Forelimb muscle (tissue), 1 donor: ENCODE results near the gene ACAN. TPM values are rescaled to one million over a fixed set of nuclear protein-coding genes. Genes with fewer than 3 reads are reported as not detected.
A peak's percentile ranks its signal among the peaks of the same experiment; 100 is the strongest.

Experiments
- DNase-seq: peaks from one replicate; pipeline ENCODE4 v3.0.0-alpha.2; 2013; ENCODE audit warnings: low read depth
- polyA plus RNA-seq: library from polyadenylated mRNA; unstranded; fragments of 120-200 nt; gene quantifications from one replicate; pipeline ENCODE4 v1.2.1, GENCODE V29; 2013; ENCODE audit not compliant: insufficient read length

The ACAN gene
- polyA plus RNA-seq, 1 donor: 4.1 TPM

GRCh38 chr15:88802250-88802990 is 816 bp upstream of the ACAN start:
- DNase-seq: no peak

- DNase-seq: no peak
These were observed 320 bp upstream of the ACAN start for GRCh38 chr15:88802991-88803240.

GRCh38 chr15:88803920-88804247 is 648 bp downstream of the ACAN start:
- no peak for DNase-seq

- DNase-seq: no peak
These were observed 1.0 kb downstream of the ACAN start for GRCh38 chr15:88804257-88804656.

- no peak for DNase-seq
These were observed 2.0 kb downstream of the ACAN start for GRCh38 chr15:88805031-88805780.

- DNase-seq: no peak
These were observed 7.2 kb downstream of the ACAN start for GRCh38 chr15:88810446-88810845.

- DNase-seq: no peak
These were observed 8.9 kb downstream of the ACAN start for GRCh38 chr15:88812133-88812532.

- no peak for DNase-seq
These were observed 10.7 kb downstream of the ACAN start for GRCh38 chr15:88813960-88814359.

GRCh38 chr15:88814393-88814792 is 11.2 kb downstream of the ACAN start:
- no peak for DNase-seq

GRCh38 chr15:88818920-88819319 is 15.7 kb downstream of the ACAN start:
- DNase-seq: no peak

- DNase-seq: no peak
These were observed 18.8 kb downstream of the ACAN start for GRCh38 chr15:88821993-88822392.

- no peak for DNase-seq
These were observed 25.6 kb downstream of the ACAN start for GRCh38 chr15:88828791-88829190.

GRCh38 chr15:88830016-88830415 is 26.8 kb downstream of the ACAN start:
- DNase-seq: no peak

GRCh38 chr15:88832820-88833730 is 29.8 kb downstream of the ACAN start:
- DNase-seq: no peak

GRCh38 chr15:88833731-88834100 is 30.5 kb downstream of the ACAN start:
- DNase-seq: no peak

GRCh38 chr15:88834211-88834812 is 31.1 kb downstream of the ACAN start:
- DNase-seq: peak; percentile 2

GRCh38 chr15:88835119-88835518 is 31.9 kb downstream of the ACAN start:
- DNase-seq: no peak

- DNase-seq: no peak
These were observed 32.4 kb downstream of the ACAN start for GRCh38 chr15:88835646-88836045.

- DNase-seq: no peak
These were observed 35.4 kb downstream of the ACAN start for GRCh38 chr15:88838667-88839066.

- DNase-seq: no peak
These were observed 35.9 kb downstream of the ACAN start for GRCh38 chr15:88839146-88839545.

- DNase-seq: no peak
These were observed 36.7 kb downstream of the ACAN start for GRCh38 chr15:88839961-88840360.

- no peak for DNase-seq
These were observed 38.0 kb downstream of the ACAN start for GRCh38 chr15:88841236-88841635.
